GM18511 (cell line): ENCODE measurements around the gene CCDC7.

Experiments
- ATAC-seq: cut with Tn5 transposase; IDR thresholded peaks from one replicate; pipeline ENCODE4 v1.9.1; 2021; ENCODE audit warnings: mild to moderate bottlenecking, moderate library complexity; ENCODE audit not compliant: unreplicated experiment

CCDC7 gene

DNA sequence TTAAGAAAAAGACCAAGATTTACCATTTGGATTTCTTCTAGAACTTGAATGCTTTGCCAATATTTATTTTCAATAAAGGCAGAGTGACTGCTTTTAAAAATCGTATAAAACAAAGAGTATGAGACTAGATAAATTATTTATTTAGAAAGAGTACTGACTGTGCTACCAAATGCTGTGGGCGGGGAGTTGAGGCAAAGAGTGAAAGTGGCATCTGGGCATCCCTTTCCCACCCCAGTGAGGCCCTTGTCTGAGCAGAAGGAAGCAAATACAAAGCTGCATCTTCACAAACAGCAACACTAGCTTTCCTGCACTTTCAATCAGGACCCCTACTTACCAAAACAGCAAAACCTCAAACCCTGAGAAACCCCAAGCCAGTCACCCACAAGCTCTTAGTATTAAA is 477.2 kb downstream of the CCDC7 start:
- no peak for ATAC-seq

DNA sequence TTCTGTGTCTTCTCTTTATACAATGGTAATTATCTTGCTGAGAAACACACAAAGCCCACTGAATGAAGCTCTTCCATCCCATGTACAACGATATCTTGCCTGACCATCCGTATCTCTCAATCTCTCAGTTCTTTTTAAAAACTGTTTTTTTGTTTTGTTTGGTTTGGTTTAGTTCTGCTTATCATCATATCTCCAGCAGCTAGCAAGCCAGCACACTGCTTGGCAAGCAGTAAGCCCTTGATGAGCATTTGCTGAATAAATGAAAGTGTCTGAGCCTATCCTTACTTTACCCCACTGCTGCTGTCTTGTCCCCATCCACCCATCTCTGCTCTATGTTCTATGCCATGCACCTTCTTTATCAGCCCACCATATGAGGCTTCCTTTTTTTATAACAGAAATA is 477.9 kb downstream of the CCDC7 start:
- ATAC-seq = no peak
